NB4 (cell line): ENCODE results near the gene KIF20B.

Source experiments
- DNase-seq: peaks from one replicate; pipeline ENCODE4 v3.0.0; 2010; ENCODE audit warnings: low read depth
- H3K4me3 ChIP-seq: one replicate; pipeline ENCODE4 v1.5.1; 2011; ENCODE audit warnings: mild to moderate bottlenecking, low read depth, low read length, moderate library complexity
- MYC ChIP-seq: IDR thresholded peaks from 2 replicates; pipeline ENCODE4 v1.6.1; 2011; ENCODE audit warnings: low read depth, low read length
- POLR2A ChIP-seq: IDR thresholded peaks from 2 replicates; pipeline ENCODE4 v1.6.1; 2011; ENCODE audit warnings: mild to moderate bottlenecking; ENCODE audit not compliant: insufficient read length; ENCODE audit errors: extremely low read depth
- TF ChIP-seq, protein P1 (sequence below): IDR thresholded peaks from 2 replicates; pipeline ENCODE4 v1.6.1; 2011; ENCODE audit warnings: low read depth, low read length
- TF ChIP-seq, protein P2 (sequence below): IDR thresholded peaks from one replicate; pipeline ENCODE4 v1.5.1; 2012; ENCODE audit warnings: low read depth, low read length

The KIF20B gene

DNA sequence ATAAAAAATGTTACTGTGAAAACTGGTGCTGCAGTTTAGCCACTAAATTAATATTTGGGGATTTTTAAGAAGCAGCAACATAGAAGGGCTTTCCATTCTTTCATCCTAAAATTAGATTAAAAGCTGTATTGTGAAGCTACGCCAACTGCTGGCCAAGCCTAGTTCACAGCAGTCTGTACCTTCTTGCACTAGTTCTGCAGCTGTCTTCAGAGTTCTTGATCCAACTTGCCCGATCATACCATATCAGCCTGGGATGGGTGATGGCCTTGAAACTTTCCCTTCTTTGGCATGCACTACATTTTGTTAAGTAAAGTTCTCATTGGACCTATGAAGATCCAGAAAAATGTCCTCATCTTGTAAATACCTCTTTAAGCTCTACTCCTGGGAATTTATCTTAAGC lies 36.1 kb upstream of the KIF20B start:
- H3K4me3 ChIP-seq = no peak overlapping the region
- DNase-seq = no peak
- TF ChIP-seq, protein P1, sequence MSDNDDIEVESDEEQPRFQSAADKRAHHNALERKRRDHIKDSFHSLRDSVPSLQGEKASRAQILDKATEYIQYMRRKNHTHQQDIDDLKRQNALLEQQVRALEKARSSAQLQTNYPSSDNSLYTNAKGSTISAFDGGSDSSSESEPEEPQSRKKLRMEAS = no peak
- TF ChIP-seq, protein P2, sequence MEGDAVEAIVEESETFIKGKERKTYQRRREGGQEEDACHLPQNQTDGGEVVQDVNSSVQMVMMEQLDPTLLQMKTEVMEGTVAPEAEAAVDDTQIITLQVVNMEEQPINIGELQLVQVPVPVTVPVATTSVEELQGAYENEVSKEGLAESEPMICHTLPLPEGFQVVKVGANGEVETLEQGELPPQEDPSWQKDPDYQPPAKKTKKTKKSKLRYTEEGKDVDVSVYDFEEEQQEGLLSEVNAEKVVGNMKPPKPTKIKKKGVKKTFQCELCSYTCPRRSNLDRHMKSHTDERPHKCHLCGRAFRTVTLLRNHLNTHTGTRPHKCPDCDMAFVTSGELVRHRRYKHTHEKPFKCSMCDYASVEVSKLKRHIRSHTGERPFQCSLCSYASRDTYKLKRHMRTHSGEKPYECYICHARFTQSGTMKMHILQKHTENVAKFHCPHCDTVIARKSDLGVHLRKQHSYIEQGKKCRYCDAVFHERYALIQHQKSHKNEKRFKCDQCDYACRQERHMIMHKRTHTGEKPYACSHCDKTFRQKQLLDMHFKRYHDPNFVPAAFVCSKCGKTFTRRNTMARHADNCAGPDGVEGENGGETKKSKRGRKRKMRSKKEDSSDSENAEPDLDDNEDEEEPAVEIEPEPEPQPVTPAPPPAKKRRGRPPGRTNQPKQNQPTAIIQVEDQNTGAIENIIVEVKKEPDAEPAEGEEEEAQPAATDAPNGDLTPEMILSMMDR = no peak
- TF ChIP-seq MYC (no peak), POLR2A (no peak)

DNA sequence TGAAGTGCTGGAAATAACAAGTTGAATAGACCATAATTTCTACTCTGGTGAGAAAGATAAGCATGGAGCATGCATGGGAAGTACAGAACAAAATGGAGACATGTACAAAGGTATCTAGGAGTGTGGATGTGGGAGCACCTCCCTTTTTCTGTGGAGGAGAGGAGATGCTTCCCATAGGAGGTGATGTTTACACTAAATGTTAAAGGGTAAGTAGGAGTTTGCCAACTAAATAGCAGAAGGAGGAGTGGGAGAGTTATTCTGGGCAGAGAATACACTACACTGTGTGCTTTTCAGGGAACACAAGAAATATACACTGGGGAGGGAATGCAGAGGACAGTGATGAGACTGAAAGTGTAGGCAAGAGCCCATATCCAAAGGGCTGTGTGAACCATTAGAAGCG lies 35.3 kb upstream of the KIF20B start:
- no peak overlapping the region for H3K4me3 ChIP-seq
- DNase-seq = no peak
- TF ChIP-seq POLR2A (no peak), MYC (no peak)
- TF ChIP-seq, protein P1 = no peak
- TF ChIP-seq, protein P2 = no peak

DNA sequence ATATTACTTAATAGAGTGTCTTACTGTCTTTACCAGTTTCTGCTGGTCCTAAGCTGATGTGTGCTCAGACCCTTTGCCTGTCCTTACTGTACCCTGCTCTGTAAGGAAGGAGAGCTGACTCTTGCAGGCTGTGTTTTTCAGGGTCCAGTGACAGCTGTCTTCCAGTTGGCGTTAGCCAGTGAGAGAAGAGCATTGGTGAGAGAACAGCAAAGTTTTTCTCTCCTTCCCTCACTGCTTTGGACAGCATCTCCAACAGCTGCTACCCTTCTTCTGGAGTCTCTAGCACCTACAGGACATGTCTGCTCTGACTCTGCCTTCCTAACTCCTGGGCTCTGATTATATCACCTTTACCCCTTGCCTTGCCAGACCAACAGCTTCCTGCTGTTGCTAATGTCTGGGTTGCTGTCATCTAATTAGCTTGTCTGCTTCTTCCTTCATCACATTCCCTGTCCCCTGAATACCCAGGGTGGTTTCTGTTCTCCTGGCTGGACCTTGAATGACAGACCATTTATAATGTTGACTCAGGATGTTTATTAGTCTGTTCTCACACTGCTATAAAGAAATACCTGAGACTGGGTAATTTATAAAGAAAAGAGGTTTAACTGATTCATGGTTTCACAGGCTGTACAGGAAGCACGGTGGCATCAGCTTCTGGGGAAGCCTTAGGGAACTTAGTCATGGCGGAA lies 32.9 kb upstream of the KIF20B start:
- no peak for DNase-seq
- TF ChIP-seq MYC (no peak), POLR2A (no peak)
- TF ChIP-seq, protein P2 = no peak
- TF ChIP-seq, protein P1 = no peak
- H3K4me3 ChIP-seq = no peak overlapping the region

DNA sequence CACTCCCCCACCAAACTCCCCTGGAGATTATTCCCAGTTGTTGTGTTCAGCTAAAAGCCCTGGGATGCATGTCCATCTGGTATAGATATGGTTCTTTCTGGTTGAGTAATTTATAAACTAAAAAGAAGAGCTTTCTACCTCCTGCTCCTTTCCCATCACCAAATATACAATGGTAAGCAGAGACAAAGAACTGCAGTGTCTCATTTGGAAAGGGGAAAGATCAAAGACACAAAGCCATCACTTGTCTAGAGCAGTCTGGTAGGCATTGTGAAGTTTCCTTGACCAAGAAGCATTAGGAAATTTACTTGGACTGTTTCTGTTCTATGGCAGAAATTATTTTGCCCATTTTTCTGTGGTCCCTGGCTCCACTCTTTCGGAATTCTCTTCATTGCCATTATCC lies 31.4 kb upstream of the KIF20B start:
- DNase-seq = no peak
- TF ChIP-seq POLR2A (no peak), MYC (no peak)
- TF ChIP-seq, protein P1 = no peak
- TF ChIP-seq, protein P2 = no peak
- no peak overlapping the region for H3K4me3 ChIP-seq

DNA sequence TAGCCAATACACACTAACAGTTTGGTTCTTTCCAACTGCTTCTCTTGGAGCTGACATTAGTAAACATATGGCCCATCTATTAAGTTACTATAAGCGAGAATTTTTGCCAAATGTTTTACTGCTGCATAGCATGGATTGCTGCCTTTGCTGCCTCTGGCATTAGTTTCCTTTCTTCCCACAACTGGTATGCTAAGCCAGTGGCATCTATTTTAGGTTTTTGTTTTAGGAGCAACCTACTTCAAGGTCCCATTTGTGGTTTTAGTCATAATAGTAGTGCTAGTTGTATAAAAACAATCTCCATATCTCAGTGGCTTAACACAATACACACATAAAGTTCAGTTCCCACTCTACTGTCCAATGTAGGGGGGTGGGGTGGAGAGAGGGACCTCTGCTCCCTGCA lies 30.5 kb upstream of the KIF20B start:
- DNase-seq = no peak

More for the DNA sequence above, 30.5 kb upstream of the KIF20B start:
- TF ChIP-seq, protein P1 = no peak
- TF ChIP-seq MYC (no peak), POLR2A (no peak)
- TF ChIP-seq, protein P2 = no peak
- H3K4me3 ChIP-seq = no peak overlapping the region
